GM12892 (cell line): ENCODE measurements around the gene MYL11.

Source experiments
- DNase-seq: peaks from one replicate; pipeline ENCODE4 v3.0.0; 2011; ENCODE audit not compliant: insufficient read length
- FAIRE-seq: peaks from 2 replicates; lab custom pipeline; 2011; peaks lifted over from hg19 to GRCh38; lab: Jason Lieb, UNC
- POLR2A ChIP-seq: IDR thresholded peaks from 2 replicates; pipeline ENCODE4 v1.6.1; 2011; ENCODE audit warnings: low read depth, low read length, control low read depth
- POLR2AphosphoS5 ChIP-seq: IDR thresholded peaks from 2 replicates; pipeline ENCODE4 v1.6.1; 2011; ENCODE audit warnings: low read depth, low read length, control low read depth
- TAF1 ChIP-seq: IDR thresholded peaks from 2 replicates; pipeline ENCODE4 v1.6.1; 2011; ENCODE audit warnings: low read depth, mild to moderate bottlenecking, control low read depth, low read length, borderline replicate concordance

Gene MYL11

DNA sequence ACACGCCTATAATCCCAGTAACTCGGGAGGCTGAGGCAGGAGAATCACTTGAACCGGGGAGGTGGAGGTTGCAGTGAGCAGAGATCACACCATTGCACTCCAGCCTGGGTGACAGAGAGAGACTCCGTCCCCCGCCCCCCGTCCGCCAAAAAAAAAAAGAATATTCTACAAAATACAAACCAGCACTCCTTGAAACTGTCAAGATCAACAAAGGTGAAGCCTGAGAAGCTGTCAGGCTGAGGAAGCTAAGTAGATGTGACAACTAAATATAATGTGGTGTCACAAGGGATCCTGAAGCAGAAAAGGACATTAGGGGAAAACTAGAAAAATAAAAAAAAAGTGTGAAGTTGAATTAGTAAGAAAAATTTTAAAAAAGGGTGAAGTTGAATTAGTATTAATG lies 25.7 kb upstream of the MYL11 start:
- DNase-seq (no peak), FAIRE-seq (no peak)
- TF ChIP-seq POLR2A (no peak), TAF1 (no peak), POLR2AphosphoS5 (no peak)

GRCh38 chr16:30349675-30350074 lies 24.9 kb upstream of the MYL11 start:
- DNase-seq = no peak
- TF ChIP-seq POLR2AphosphoS5 (no peak), TAF1 (no peak), POLR2A (no peak)
- no peak for FAIRE-seq

DNA sequence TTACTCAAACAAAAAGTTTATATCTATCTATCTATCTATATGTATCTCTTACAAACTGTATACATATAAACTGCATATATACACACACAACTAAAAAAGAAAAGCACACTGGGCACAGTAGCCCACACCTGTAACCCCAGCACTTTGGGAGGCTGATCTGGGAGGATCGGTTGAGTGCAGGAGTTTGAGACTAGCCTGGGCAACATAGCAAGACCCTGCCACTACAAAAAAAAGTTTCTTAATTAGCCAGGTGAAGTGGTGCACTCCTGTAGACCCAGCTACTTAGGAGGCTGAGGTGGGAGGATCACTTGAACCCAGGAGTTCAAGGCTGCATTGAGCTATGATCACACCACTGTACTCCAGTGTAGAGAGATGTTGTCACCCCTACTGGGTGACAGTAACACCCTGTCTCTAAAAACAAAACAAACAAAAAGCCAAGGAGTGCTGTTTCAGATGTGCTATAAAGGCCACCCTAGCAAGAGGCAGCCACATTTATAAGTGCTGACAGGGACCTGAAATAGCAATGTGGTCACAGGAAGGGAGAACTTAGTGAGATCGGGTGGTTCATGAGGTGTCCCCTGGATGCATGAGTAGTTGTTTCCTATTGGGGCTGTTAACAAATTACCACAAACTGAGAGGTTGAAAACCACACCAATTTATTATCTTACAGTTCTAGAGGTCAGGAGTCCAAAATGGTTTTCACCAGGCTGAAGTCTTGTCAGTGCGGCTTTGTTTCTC lies 24.3 kb upstream of the MYL11 start:
- TF ChIP-seq POLR2A (no peak), POLR2AphosphoS5 (no peak; the same call in 1 of the 2 replicates), TAF1 (no peak)
- FAIRE-seq (peak; percentile 92), DNase-seq (peak; percentile 46)

- FAIRE-seq (no peak), DNase-seq (no peak)
- TF ChIP-seq POLR2AphosphoS5 = no peak
- TF ChIP-seq TAF1 = no peak
- TF ChIP-seq POLR2A = no peak
Observed at GRCh38 chr16:30351001-30351441, 23.6 kb upstream of the MYL11 start.

GRCh38 chr16:30351586-30352419 lies 22.8 kb upstream of the MYL11 start:
- FAIRE-seq = no peak
- no peak for DNase-seq
- TF ChIP-seq TAF1 = no peak
- TF ChIP-seq POLR2AphosphoS5 = no peak
- TF ChIP-seq POLR2A = no peak

- FAIRE-seq (no peak), DNase-seq (no peak)
- TF ChIP-seq POLR2A (no peak), TAF1 (no peak), POLR2AphosphoS5 (no peak)
Observed at GRCh38 chr16:30352488-30353401, 21.9 kb upstream of the MYL11 start.

DNA sequence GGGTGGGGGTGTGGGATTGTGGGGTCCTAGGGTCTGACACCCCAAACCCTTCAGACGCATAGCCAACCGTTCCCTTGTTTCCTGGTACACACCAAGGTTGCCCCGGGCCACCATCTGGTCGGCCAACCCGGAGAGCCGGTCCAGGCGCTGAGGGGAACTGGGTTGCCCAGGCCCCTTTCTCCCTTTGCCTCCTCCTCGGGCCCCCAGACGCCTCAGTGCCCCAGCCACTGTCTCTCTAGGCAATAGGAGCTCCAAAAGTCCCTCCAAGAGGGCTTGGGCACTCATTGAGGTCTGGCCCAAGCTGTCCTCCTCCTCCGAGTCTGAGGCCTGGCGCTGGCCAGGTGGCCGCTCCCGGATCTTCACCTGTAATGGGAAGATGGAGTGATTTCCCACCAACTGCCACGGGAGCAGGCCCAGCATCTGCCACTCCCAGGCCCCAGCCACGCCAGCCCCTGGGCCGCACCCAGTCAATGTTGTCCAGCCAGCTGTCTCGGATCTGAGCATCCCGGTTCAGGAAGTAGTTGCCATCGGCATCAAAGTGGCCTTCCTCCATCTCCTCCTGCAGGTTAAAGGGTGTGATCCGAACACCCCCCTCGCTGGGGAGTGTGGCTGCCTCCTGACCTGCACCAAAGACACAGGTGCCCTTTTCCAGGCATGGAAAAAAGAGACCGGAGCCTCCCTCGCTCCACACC lies 21.0 kb upstream of the MYL11 start:
- no peak for FAIRE-seq
- TF ChIP-seq POLR2AphosphoS5 (no peak), TAF1 (no peak), POLR2A (no peak)
- no peak for DNase-seq

- no peak for DNase-seq
- TF ChIP-seq POLR2A (no peak), POLR2AphosphoS5 (no peak), TAF1 (no peak)
- FAIRE-seq = peak; percentile 17
Observed at GRCh38 chr16:30354423-30355143, 20.0 kb upstream of the MYL11 start.

- peak; percentile 96 for TF ChIP-seq TAF1
- TF ChIP-seq POLR2AphosphoS5 = peak; percentile 51; the same call in 1 of the 2 replicates
- peak; percentile 23 for TF ChIP-seq POLR2A
- FAIRE-seq (peak; percentile 98), DNase-seq (peak; percentile 91)
Observed at GRCh38 chr16:30355144-30355953, 19.3 kb upstream of the MYL11 start, which contains the start of gene CD2BP2. Gene CD2BP2, minus strand, starts transcription at chr16:30355308. Its CDS starts 627 bp downstream, at chr16:30354681.
